ENCODE data around the gene SLC44A2. TPM values are rescaled to one million over a fixed set of nuclear protein-coding genes. Genes with fewer than 3 reads are reported as not detected.
"Not testable (repeated sequence)": the region's sequence is repeated elsewhere in the genome, so short reads cannot be mapped to it uniquely, and the experiment has no call there.

Gene SLC44A2
- total RNA-seq, 2 donors from 2014 or later = 83.9 to 97.3 TPM

GRCh38 chr19:10643968-10644259 is 18.6 kb downstream of the SLC44A2 start:
- intact Hi-C loops (cut with DNase I) = loop anchor here (1.0 to 2.0 kb wide), 2 partner anchors 61 to 63 kb away; no protein-coding TSS in a partner anchor
- DNase-seq = no peak
- peak; percentile 29 to 31 for ATAC-seq

DNA sequence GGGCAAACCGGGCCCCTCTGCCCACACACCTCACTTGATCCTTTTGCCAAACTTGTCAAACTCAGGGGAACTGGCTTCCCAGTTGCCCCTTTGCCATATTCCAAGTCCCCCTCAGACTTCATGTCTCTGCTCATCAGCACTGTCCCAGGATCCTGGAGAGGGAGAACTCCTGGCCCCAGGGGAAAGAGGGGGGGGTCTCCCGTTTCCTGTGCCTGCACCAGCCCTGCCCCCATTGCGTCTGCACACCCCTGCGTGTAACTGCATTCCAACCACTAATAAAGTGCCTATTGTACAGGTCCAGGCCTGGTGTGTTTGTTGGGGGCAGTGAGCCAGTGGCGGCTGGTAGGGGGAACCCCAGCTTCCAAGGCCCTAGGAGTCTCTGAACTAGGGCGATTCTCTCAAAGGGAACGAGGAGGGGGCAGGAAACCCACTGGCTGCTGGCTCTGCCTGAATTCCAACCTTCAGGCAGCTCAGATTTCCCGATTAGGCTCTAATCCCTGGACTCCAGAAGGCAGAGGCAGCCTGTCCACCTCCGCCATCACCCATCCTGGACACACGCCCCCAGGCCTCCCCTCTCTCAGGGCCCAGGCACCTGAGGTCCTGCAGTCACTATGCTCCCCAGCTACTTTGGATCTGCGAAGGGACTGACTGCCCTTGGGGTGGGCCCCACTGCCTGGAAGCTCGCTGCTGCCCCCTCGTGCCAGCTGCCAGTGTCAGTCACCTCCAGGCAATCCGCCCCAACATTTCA is 19.1 kb downstream of the SLC44A2 start:
- peak; percentile 85 to 88 for ATAC-seq
- peak; percentile 87 for DNase-seq
- intact Hi-C loops (cut with DNase I) = loop anchor here in 1 of 2 donors (1.0 kb wide), 1 partner anchor 63 kb away; no protein-coding TSS in a partner anchor

DNA sequence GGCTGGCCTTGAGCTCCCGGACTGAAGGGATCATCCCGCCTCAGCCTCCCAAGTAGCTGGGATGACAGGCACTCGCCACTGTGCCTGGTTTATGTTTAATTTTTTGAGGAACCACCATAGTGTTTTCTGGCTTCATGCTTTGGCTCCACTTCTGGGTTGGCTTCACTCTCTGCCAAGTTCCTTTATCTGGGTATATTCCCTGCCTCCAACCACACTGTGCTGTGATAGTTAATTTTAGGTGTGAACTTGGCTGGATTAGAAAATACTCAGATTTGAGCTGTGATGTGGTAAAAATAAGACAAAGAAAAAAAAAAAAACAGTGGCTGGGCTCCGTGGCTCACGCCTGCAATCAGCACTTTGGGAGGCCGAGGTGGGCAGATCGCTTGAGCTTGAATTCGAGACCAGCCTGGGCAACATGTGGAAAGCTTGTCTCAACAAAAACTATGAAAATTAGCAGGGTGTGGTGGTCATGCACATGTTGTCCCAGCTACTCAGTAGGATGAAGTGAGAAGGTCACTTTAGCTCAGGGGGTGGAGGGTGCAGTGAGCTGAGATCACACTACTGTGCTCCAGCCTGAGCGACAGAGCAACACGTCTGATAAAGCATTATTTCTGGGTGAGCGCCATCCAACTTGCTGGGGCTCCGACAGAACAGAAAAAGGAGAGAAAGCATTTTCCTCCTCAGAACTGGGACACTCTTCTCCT is 21.3 kb downstream of the SLC44A2 start:
- intact Hi-C loops (cut with DNase I) = no loop called here
- DNase-seq = peak; percentile 31
- peak; percentile 50 to 53 for ATAC-seq

DNA sequence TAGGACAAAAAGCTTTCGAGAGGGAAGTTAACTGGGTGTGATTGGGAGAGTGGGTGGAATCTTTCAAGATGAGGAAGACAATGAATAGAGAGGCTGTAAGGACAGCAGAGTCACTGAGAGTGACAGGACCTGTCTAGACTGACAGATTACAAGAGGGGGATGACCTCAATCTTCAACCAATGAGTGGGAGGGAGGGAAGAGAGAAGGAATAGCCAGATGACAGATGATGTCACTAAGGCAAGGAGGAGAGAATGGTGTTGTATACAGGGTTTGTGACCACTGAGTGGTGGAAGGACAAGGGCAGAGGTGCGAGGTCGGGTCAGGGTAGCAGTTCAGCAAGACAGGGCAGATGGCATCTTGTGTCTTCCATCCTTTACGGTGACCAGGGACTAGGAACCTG is 23.0 kb downstream of the SLC44A2 start:
- DNase-seq (no peak), ATAC-seq (no peak)
- intact Hi-C loops (cut with DNase I) = no loop called here

DNA sequence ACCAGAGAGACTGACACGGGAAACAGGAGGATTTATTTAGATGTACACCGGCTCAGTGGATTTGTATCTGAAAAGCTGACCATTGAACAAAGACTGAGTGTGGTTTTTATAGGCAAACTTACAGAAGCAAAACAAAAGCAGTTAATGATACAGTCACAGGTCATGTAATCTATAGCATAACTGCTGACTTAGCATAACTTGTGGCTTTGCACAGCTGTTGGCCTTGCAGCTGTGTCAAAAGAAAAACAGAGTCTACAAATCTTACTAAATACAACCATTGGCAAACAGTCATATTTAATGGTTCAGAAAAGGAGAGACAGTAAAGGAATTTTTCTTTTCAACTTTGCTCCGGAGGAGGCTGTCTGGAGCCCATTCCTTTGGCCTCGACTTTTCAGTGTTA is 26.5 kb downstream of the SLC44A2 start:
- intact Hi-C loops (cut with DNase I) = no loop called here
- DNase-seq (no peak), ATAC-seq (no peak)

DNA sequence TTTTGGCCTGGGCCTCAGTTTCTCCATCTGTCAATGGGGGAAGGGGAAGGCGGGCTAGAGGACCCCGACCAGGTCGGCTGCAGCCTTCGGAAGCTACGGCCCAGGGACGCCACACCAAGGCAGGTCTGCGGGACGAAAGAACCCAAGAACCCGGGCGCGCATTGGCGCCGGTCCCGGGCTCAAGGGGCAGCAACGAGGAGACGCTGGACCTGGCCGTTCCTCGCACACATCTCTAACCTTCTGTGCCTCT is 28.1 kb downstream of the SLC44A2 start:
- no peak for ATAC-seq

DNA sequence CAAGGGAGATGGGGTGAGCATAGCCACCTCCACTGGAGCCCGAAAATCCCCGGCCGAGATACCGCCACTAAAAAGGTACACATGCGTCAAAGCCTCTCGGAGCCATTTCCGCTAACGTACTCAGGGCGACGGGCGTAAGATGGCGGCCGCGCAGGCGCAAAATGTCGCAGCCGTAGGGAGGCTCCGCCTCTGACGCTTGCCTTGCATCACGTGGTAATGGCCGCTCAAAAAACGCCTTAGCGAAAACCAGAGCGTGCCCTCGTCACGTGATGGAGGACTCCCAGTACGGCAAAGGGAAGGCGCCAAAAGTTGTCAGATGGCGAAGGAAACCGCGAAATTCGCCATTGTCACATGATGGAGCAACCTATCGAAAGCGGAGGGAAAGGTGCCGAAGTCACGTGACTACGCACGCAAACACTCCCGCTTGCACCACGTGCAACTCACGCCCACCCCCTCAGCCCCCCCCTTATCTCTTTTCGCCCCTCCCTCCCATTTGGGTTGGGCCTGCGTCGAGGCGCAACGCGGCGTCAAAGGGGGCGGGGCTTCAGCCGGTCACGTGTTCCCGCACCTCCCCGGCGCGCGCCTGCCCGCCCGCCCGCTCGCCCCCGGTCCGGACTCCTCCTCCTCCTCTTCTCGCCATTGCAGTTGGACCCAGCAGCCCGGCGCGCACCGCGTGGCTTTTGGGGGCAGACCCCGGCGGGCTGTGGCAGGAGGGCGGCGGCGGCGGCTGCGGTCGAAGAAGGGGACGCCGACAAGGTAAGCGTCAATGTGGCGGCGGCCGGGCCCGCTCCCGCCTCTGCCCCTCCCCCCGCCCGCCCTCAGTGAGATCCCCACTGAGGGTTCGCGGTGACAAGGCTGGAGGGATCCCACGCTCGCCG is 28.6 kb downstream of the SLC44A2 start, which contains the start of gene ILF3:
Gene ILF3, plus strand, starts transcription at position 615 of the 878 bp plus-strand sequence. CDS start 16,260 bp downstream, outside the sequence.
- intact Hi-C loops (cut with DNase I) = no loop called here
- peak; percentile 100 for DNase-seq
- peak; percentile 92 to 93 for ATAC-seq

More for the DNA sequence above, 28.1 kb downstream of the SLC44A2 start:
- intact Hi-C loops (cut with DNase I) = no loop called here
- no peak for DNase-seq

DNA sequence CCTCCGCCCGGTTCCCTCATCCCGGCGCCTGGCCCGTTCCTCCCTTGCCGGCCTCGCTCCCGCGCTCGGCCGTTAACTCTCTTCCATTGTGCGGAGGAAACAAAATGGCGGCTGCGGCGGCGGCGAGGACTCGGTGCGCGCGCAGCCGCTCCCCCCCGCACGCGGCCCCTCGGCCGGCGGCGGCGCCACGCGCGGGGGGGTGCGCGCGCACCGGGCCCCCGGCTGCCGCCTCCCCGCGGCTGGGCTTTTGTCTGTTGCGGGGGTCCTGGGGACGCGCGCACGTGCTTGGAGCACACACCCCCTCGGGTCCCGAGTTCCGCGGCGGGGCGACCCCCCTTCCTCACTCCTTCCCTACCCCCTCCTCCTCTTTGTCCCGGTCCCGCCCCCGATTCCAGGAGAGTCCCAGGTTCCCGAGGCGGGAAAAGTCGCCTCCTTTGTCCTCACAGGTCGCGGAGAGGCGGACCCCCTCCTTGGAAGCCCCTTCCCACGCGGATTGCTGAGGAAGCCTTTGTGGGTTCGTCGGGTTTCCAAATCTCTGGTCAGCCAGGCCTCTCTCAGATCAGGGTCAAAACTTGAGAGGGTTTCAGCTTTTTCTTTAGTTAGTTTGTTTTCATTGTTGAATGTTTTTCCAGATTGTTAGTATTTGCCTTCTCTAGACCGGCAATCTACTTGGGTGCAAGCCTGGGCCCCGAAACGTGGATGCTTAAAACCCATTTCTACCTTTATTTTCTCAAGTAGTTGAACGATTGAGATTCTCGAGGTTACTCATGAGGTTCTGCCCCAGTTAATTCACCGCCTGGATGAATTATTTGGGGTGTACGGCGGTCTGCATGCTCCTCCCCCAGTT is 29.5 kb downstream of the SLC44A2 start:
- intact Hi-C loops (cut with DNase I) = loop anchor here in 1 of 2 donors (5.0 kb wide), 1 partner anchor 42 kb away; no protein-coding TSS in a partner anchor
- DNase-seq = peak; percentile 58
- ATAC-seq = peak; percentile 39 to 41

GRCh38 chr19:10655457-10656312 is 30.3 kb downstream of the SLC44A2 start:
- intact Hi-C loops (cut with DNase I) = loop anchor here in 1 of 2 donors (5.0 kb wide), 1 partner anchor 42 kb away; no protein-coding TSS in a partner anchor

DNA sequence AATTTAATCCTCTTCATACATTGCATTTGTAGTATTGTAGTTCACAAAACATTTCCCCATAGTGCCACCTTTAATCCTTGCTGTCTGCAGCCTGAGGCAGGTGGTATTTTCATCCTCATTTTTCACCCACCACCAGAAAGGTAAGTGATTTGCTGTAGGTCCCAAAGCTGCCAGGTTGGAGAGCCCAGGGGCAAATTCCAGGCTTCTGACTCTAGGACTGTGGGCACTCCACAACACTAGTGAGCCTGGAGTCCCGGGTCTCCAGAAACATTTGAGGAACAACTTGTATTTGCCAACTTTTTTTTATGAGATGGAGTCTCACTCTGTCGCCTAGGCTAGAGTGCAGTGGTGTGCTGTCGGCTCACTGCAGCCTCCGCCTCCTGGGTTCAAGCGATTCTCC is 35.0 kb downstream of the SLC44A2 start:
- DNase-seq = no peak
- intact Hi-C loops (cut with DNase I) = no loop called here
- no peak for ATAC-seq

More at GRCh38 chr19:10655457-10656312, 30.3 kb downstream of the SLC44A2 start:
- DNase-seq = no peak
- ATAC-seq = no peak

DNA sequence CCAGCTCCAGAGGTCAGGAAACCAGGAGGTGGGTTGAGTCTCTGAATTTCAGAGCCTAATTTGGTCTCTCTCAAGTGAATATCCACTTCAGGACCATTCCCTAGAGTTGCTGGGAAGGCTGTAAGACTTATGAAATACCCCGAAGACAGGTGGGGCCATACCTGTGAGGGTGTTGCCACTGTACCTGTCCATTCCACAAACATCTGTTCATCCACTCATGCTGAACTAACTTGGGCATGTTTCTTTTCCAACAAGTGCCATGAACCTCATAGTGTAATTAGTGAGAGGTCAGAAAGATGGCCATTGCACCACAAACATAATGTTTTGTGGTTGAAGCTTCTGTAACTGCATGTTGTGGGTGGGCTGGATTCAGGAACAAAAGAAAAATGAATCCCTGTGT is 36.6 kb downstream of the SLC44A2 start:
- DNase-seq (no peak), ATAC-seq (no peak)
- intact Hi-C loops (cut with DNase I) = no loop called here

GRCh38 chr19:10662384-10663251 is 37.3 kb downstream of the SLC44A2 start:
- intact Hi-C loops (cut with DNase I) = no loop called here

DNA sequence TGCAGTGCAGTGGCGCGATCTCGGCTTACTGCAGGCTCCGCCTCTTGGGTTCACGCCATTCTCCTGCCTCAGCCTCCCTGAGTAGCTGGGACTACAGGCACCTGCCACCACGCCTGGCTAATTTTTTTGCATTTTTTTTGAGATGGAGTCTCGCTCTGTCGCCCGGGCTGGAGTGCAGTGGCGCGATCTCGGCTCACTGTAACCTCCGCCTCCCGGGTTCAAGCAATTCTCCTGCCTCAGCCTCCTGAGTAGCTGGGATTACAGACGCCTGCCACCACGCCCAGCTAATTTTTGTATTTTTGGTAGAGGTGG is 37.9 kb downstream of the SLC44A2 start:
- ATAC-seq; DNase-seq; intact Hi-C loops (cut with DNase I): not testable (repeated sequence)

More at GRCh38 chr19:10662384-10663251, 37.3 kb downstream of the SLC44A2 start:
- ATAC-seq (peak in 1 of 2 donors; percentile 12), DNase-seq (no peak)

DNA sequence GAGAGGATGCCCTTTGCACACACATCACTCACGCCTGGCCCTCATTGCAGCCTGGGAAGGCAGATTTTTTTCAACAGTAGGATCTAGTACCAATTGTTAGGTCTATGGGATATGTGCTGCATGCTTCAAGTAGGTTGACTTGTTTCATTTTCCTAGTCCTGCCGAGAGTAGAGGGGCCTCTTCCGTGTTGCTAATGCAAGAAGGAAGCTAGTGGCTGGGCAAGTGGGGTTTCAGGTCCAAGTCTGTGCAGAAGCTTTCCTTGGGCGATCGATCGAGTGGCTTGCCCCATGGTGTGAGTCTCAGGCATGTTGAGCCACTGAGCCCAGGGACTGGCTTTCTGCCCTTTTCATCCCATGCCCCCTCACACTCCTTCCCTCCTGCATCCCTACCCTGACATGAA is 42.5 kb downstream of the SLC44A2 start:
- ATAC-seq = no peak
- no peak for DNase-seq
- intact Hi-C loops (cut with DNase I) = no loop called here

- intact Hi-C loops (cut with DNase I) = no loop called here
- ATAC-seq (no peak), DNase-seq (no peak)
Measured at GRCh38 chr19:10669246-10669645, 43.9 kb downstream of the SLC44A2 start.

GRCh38 chr19:10670182-10670581 is 44.8 kb downstream of the SLC44A2 start:
- ATAC-seq = peak; percentile 41 to 46
- no peak for DNase-seq

More at GRCh38 chr19:10670182-10670581, 44.8 kb downstream of the SLC44A2 start:
- intact Hi-C loops (cut with DNase I) = no loop called here
